ENCODE measurements around the gene HMGCR. TPM values are rescaled to one million over a fixed set of nuclear protein-coding genes. Genes with fewer than 3 reads are reported as not detected.
A peak's percentile ranks its signal among the peaks of the same experiment; 100 is the strongest.

HMGCR gene
- total and polyA plus RNA-seq, 2 of the 8 experiments (the other 6 are each of a cell fraction or from before 2014, with no cell fraction given), result 45.8 to 199 TPM

GRCh38 chr5:75374394-75374814 is 37.4 kb downstream of the HMGCR start:
- H4K20me1 ChIP-seq (replicated peaks in 1 of 2; ENCODE audit: control insufficient read depth in 1 of 2, insufficient read depth in 2 of 2, low read length in 2 of 2), result no peaks in the 10 kb centered on the region
- H3K4ac ChIP-seq (replicated peaks; ENCODE audit: insufficient read length, low read depth, low read length), result no peak overlapping the region
- H3K79me1 ChIP-seq (ENCODE audit: low read depth, low read length), result no peaks in the 10 kb centered on the region
- TF ChIP-seq TCF12 (IDR thresholded peaks at IDR 0.05; ENCODE audit: low read depth, low read length), result no peak
- H3K23me2 ChIP-seq (ENCODE audit: low read depth, low read length), result no peaks in the 10 kb centered on the region
- no peak overlapping the region for H3K56ac ChIP-seq (replicated peaks; ENCODE audit: insufficient read length, low read depth, low read length)
- H2BK5ac ChIP-seq (ENCODE audit: low read depth, low read length), result no peak overlapping the region
- H2BK15ac ChIP-seq (ENCODE audit: low read length), result no peak overlapping the region
- H3K14ac ChIP-seq (ENCODE audit: insufficient read length), result no peak overlapping the region
- H3K27ac ChIP-seq (ENCODE audit: low read depth, low read length), result no peak overlapping the region
- ChIA-PET CTCF (ENCODE audit: partially characterized antibody) (interaction anchor here (0.6 to 1.3 kb wide), 3 partner anchors 10 to 557 kb away, joined by 3 to 4 read pairs (median 3); no protein-coding TSS in a partner anchor), POLR2A (ENCODE audit: partially characterized antibody) (no interaction called here)
- DNase-seq (ENCODE audit: low read depth in 1 of 2, low spot score in 2 of 2) (no peak), FAIRE-seq (peak; percentile 39)
- WGBS, 2 experiments (ENCODE audit: extremely low coverage in 1 of 2, insufficient coverage in 1 of 2, insufficient read length in 1 of 2, insufficient replicate concordance in 2 of 2, low coverage in 1 of 2, low lambda C conversion rate in 2 of 2, missing lambda C conversion rate in 1 of 2), result 90% methylated on average over 12 of the region's 12 CpGs; no CpG with 5 or more reads in 1 of the 2 experiments
- H3K4me3 ChIP-seq (ENCODE audit: extremely low read depth in 1 of 4, insufficient read depth in 2 of 4, low read depth in 3 of 4, low read length in 4 of 4), result no peak overlapping the region
- no peak overlapping the region for H2BK120ac ChIP-seq (replicated peaks; ENCODE audit: low read depth, low read length)
- peaks cover 0 to 3% (median 1%) of the 10 kb centered on the region in 4 experiments; a peak in 2 of 7 replicates for H3K4me1 ChIP-seq (replicated peaks in 1 of 4; ENCODE audit: control insufficient read depth in 3 of 4, insufficient read depth in 4 of 4, low read length in 3 of 4)
- no peak overlapping the region for H2BK20ac ChIP-seq (ENCODE audit: low read length)
- H3K18ac ChIP-seq (ENCODE audit: extremely low read depth, low read length), result no peak overlapping the region
- peaks cover 3 to 6% (median 4%) of the 10 kb centered on the region in 4 experiments; a peak in 5 of 8 replicates for H3K36me3 ChIP-seq (ENCODE audit: control insufficient read depth in 2 of 4, insufficient read depth in 4 of 4, low read length in 3 of 4)
- no peak overlapping the region for H3K4me2 ChIP-seq (ENCODE audit: insufficient read depth in 1 of 2, low read depth in 2 of 2, low read length in 2 of 2)
- no peak overlapping the region for H4K5ac ChIP-seq (ENCODE audit: insufficient read length, low read depth, low read length)
- H3K23ac ChIP-seq (ENCODE audit: insufficient read length), result no peak overlapping the region
- no peak overlapping the region for H2BK12ac ChIP-seq (ENCODE audit: low read depth, low read length)
- H2AFZ ChIP-seq (ENCODE audit: low read length), result no peak overlapping the region
- H3K79me2 ChIP-seq (ENCODE audit: control insufficient read depth in 1 of 2, insufficient read depth in 2 of 2, low read length in 2 of 2), result no peaks in the 10 kb centered on the region
- no peak overlapping the region for H2AK5ac ChIP-seq (ENCODE audit: low read depth, low read length)
- no peak overlapping the region for H3K9ac ChIP-seq (replicated peaks in 1 of 4; ENCODE audit: extremely low read depth in 1 of 4, low read depth in 3 of 4, low read length in 3 of 4)
- H3K27me3 ChIP-seq (replicated peaks in 1 of 4; ENCODE audit: control insufficient read depth in 3 of 4, extremely low read depth in 1 of 4, insufficient read depth in 3 of 4, low read length in 3 of 4), result no peaks in the 10 kb centered on the region
- no peak overlapping the region for H4K91ac ChIP-seq (replicated peaks; ENCODE audit: insufficient read length, low read length)
- H3K9me3 ChIP-seq (ENCODE audit: insufficient read depth in 2 of 2, low read depth in 1 of 2, low read length in 1 of 2), result no peaks in the 10 kb centered on the region
- H4K8ac ChIP-seq (ENCODE audit: extremely low read depth, insufficient read depth, low read length), result no peak overlapping the region
